Loucy (cell line): ENCODE measurements around the gene ANXA11.

ENCODE experiments used
- H2AFZ ChIP-seq: fragments of 200-600 bp; sonication (generic); 2 replicates; pipeline ENCODE4 v1.6.0; 2016; ENCODE audit warnings: antibody characterized with exemption, mild to moderate bottlenecking, low read length, moderate library complexity
- H3F3A ChIP-seq: fragments of 200-600 bp; 2 replicates; pipeline ENCODE4 v1.6.0; 2016; ENCODE audit warnings: antibody characterized with exemption, low read depth, mild to moderate bottlenecking
- H3K27me3 ChIP-seq: fragments of 200-600 bp; sonication (generic); 2 replicates; pipeline ENCODE4 v1.6.1; 2014; ENCODE audit warnings: low read length, mild to moderate bottlenecking; ENCODE audit not compliant: insufficient read depth, poor library complexity, severe bottlenecking
- H3K36me3 ChIP-seq: fragments of 200-600 bp; sonication (generic); 2 replicates; pipeline ENCODE4 v1.6.1; 2016; ENCODE audit warnings: low read length; ENCODE audit not compliant: insufficient read depth
- H3K4me1 ChIP-seq: fragments of 200-600 bp; sonication (generic); 2 replicates; pipeline ENCODE4 v1.5.1; 2014; ENCODE audit warnings: low read length, mild to moderate bottlenecking; ENCODE audit not compliant: insufficient read depth, poor library complexity, severe bottlenecking
- H3K4me2 ChIP-seq: fragments of 200-600 bp; sonication (generic); 2 replicates; pipeline ENCODE4 v1.6.0; 2014; ENCODE audit warnings: antibody characterized with exemption, low read length, low read depth, mild to moderate bottlenecking; ENCODE audit not compliant: poor library complexity, severe bottlenecking
- H3K4me3 ChIP-seq: fragments of 200-600 bp; sonication (generic); 2 replicates; pipeline ENCODE4 v1.5.1; 2014; ENCODE audit warnings: low read length, mild to moderate bottlenecking, mixed read lengths; ENCODE audit not compliant: poor library complexity, severe bottlenecking
- H3K79me2 ChIP-seq: fragments of 200-600 bp; sonication (generic); 2 replicates; pipeline ENCODE4 v1.6.1; 2014; ENCODE audit warnings: low read length; ENCODE audit not compliant: insufficient read depth
- H3K9ac ChIP-seq: fragments of 200-600 bp; sonication (generic); 2 replicates; pipeline ENCODE4 v1.6.0; 2014; ENCODE audit warnings: mild to moderate bottlenecking, low read depth, low read length, moderate library complexity; ENCODE audit not compliant: poor library complexity, severe bottlenecking
- H3K9me2 ChIP-seq: fragments of 200-600 bp; sonication (generic); replicated peaks from 2 replicates; pipeline ENCODE4 v1.6.1; 2016; ENCODE audit warnings: low read depth, low read length, mixed read lengths
- H3K9me3 ChIP-seq: fragments of 200-600 bp; sonication (generic); 2 replicates; pipeline ENCODE4 v1.6.1; 2014; ENCODE audit warnings: mild to moderate bottlenecking, antibody characterized with exemption, low read length, low read depth; ENCODE audit not compliant: insufficient read depth
- H4K20me1 ChIP-seq: fragments of 200-600 bp; sonication (generic); 2 replicates; pipeline ENCODE4 v1.6.0; 2014; ENCODE audit warnings: antibody characterized with exemption, low read length, mild to moderate bottlenecking; ENCODE audit not compliant: insufficient read depth, poor library complexity, severe bottlenecking
- CTCF ChIP-seq: fragments of 200-600 bp; sonication (generic); conservative IDR thresholded peaks from 2 replicates; pipeline ENCODE4 v1.5.1; 2014; ENCODE audit warnings: mild to moderate bottlenecking, antibody characterized with exemption, low read length
- EZH2phosphoT487 ChIP-seq: fragments of 200-600 bp; IDR thresholded peaks from 2 replicates; pipeline ENCODE4 v1.6.1; 2018; ENCODE audit warnings: antibody characterized with exemption, mild to moderate bottlenecking, moderate library complexity, borderline replicate concordance

The ANXA11 gene

DNA sequence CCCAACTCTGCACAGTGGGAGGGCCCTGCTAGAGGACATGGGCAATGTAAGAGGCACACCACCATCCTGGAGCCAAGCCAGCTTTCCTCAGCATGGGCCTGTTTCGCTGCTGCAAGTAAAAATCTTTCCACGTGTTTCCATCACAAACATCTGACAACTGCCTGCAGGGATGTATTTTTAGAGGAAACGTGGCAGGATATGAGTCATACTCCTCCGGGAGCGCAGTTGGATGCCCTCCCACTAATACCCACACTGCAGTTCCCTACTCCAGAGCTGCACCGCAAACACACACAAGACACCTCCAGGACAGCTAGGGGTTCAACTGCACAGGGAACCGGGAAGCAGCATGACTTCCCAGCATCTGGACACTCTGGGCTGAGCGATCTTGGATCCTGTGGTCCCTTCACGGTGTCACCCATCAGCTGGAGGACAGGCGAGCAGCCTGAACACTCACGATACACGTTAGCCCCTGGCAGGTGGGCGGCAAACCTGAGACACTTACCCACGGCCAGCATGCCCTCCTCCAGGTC, 46.7 kb downstream of the ANXA11 start:
- TF ChIP-seq CTCF = no peak
- TF ChIP-seq EZH2phosphoT487 = no peak
- no peak overlapping the region for H3K4me2 ChIP-seq
- no peaks in the 10 kb centered on the region for H3K79me2 ChIP-seq
- no peaks in the 10 kb centered on the region for H3K9me3 ChIP-seq
- H3K9ac ChIP-seq = no peak overlapping the region
- no peaks in the 10 kb centered on the region for H3F3A ChIP-seq
- H3K9me2 ChIP-seq = no peaks in the 10 kb centered on the region
- no peaks in the 10 kb centered on the region for H4K20me1 ChIP-seq
- H2AFZ ChIP-seq = no peak overlapping the region
- H3K27me3 ChIP-seq = no peaks in the 10 kb centered on the region
- H3K4me1 ChIP-seq = no peaks in the 10 kb centered on the region
- no peak overlapping the region for H3K4me3 ChIP-seq
- H3K36me3 ChIP-seq = peaks cover 85% of the 10 kb centered on the region; the same call in 1 of the 2 replicates

DNA sequence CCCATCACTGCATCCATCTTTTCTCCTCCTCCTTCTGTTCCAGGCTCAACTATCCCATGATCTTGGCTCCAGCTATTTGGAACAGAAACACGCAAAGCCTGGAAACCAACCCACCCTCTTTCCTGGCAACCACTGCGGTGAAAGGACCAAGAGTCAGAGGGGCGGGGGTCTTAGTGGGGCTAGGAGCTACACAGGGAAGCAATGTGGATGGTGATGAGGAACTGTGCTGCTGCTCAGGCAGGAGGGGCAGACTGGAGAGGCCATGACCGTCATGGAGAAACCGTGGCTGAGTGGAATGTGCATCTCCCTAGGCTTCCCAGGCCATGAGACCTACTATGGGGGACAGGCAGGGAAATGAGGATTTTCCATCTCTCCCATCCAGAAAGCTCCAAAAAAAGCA, 47.2 kb downstream of the ANXA11 start:
- no peaks in the 10 kb centered on the region for H3K4me1 ChIP-seq
- no peak overlapping the region for H2AFZ ChIP-seq
- no peaks in the 10 kb centered on the region for H3F3A ChIP-seq
- no peaks in the 10 kb centered on the region for H3K9me3 ChIP-seq
- H3K9me2 ChIP-seq = no peaks in the 10 kb centered on the region
- peaks cover 85% of the 10 kb centered on the region; the same call in 1 of the 2 replicates for H3K36me3 ChIP-seq
- TF ChIP-seq EZH2phosphoT487 (no peak), CTCF (no peak)
- no peaks in the 10 kb centered on the region for H4K20me1 ChIP-seq
- H3K79me2 ChIP-seq = no peaks in the 10 kb centered on the region
- no peak overlapping the region for H3K4me3 ChIP-seq
- H3K9ac ChIP-seq = no peak overlapping the region
- no peak overlapping the region for H3K4me2 ChIP-seq
- no peaks in the 10 kb centered on the region for H3K27me3 ChIP-seq

DNA sequence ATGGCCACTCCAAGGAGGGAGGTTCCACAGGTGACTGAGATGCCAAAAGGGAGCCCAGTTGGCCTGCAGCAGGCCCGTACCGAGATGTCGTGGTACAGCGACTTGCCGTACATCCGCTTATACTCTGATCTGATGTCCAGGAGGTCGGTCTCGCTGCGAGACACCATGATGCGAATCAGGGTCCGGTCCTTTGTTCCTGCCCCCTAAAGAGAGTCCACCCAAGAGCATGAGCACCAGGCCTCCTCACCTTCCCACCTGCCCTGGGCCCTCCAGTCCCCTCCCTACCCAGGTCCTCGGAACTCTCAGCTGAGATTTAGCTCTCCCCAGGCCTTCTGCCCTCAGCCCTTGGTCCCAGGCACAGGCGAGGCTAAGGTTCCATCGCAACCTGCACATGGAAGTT, 47.8 kb downstream of the ANXA11 start:
- Histone ChIP-seq H3K4me3 (no peak overlapping the region), H4K20me1 (no peaks in the 10 kb centered on the region), H3K27me3 (no peaks in the 10 kb centered on the region), H3K79me2 (no peaks in the 10 kb centered on the region), H3K4me2 (no peak overlapping the region), H2AFZ (no peak overlapping the region), H3K9me3 (no peaks in the 10 kb centered on the region), H3K4me1 (no peaks in the 10 kb centered on the region), H3K9me2 (no peaks in the 10 kb centered on the region), H3F3A (no peaks in the 10 kb centered on the region), H3K36me3 (peaks cover 85% of the 10 kb centered on the region; the same call in 1 of the 2 replicates), H3K9ac (no peak overlapping the region)
- TF ChIP-seq EZH2phosphoT487 (no peak), CTCF (no peak)
